Lung (tissue), 16 donors: ENCODE measurements around the gene ZFAND4. TPM values are rescaled to one million over a fixed set of nuclear protein-coding genes. Genes with fewer than 3 reads are reported as not detected.
"Not testable (repeated sequence)": the region's sequence is repeated elsewhere in the genome, so short reads cannot be mapped to it uniquely, and the experiment has no call there.

Source experiments
- ATAC-seq: fragments of 200-7000 bp; cut with Tn5 transposase; one replicate; pipeline ENCODE4 v1.9.1; 2020; ENCODE audit warnings: moderate number of reproducible peaks; ENCODE audit not compliant: insufficient read depth, low FRiP score
- DNase-seq, 3 donors: peaks; one replicate each; pipeline ENCODE4 v3.0.0-alpha.2; 2013 to 2017
- H3K27ac ChIP-seq, 2 donors: one replicate each; pipeline ENCODE4 v1.5.1; 2013; ENCODE audit warnings: mild to moderate bottlenecking in 2 of 2, moderate library complexity in 2 of 2, control low read depth in 1 of 2, inconsistent platforms in 1 of 2, low read depth in 1 of 2, low read length in 1 of 2
- H3K27me3 ChIP-seq, 3 donors: one replicate each; pipeline ENCODE4 v1.5.1; 2013; ENCODE audit warnings: low read length in 2 of 3; ENCODE audit not compliant: control insufficient read depth in 3 of 3, insufficient read depth in 3 of 3
- H3K36me3 ChIP-seq, 4 donors: one replicate each; pipeline ENCODE4 v1.5.1; 2013; ENCODE audit warnings: low read length in 4 of 4, mild to moderate bottlenecking in 1 of 4, moderate library complexity in 1 of 4; ENCODE audit not compliant: control insufficient read depth in 4 of 4, insufficient read depth in 4 of 4
- H3K4me1 ChIP-seq, 5 donors: one replicate each; pipeline ENCODE4 v1.5.1; 2013; ENCODE audit warnings: low read length in 5 of 5, mild to moderate bottlenecking in 2 of 5, moderate library complexity in 1 of 5; ENCODE audit not compliant: control insufficient read depth in 5 of 5, insufficient read depth in 5 of 5
- H3K4me3 ChIP-seq: one replicate; pipeline ENCODE4 v1.5.1; 2013; ENCODE audit warnings: mild to moderate bottlenecking, control low read depth, moderate library complexity
- H3K9ac ChIP-seq, 2 donors: one replicate each; pipeline ENCODE4 v1.5.1; 2013; ENCODE audit warnings: low read length in 2 of 2, control low read depth in 1 of 2; ENCODE audit not compliant: insufficient read depth in 1 of 2
- H3K9me3 ChIP-seq, 4 donors: one replicate each; pipeline ENCODE4 v1.5.1; 2013; ENCODE audit warnings: low read length in 3 of 4, mild to moderate bottlenecking in 1 of 4, moderate library complexity in 1 of 4; ENCODE audit not compliant: control insufficient read depth in 4 of 4, insufficient read depth in 3 of 4
- CTCF ChIP-seq: IDR thresholded peaks from 2 replicates; pipeline ENCODE4 v1.5.1; 2012; ENCODE audit warnings: mild to moderate bottlenecking; ENCODE audit errors: control extremely low read depth, extremely low read depth
- WGBS, 2 donors: extraction: QIAGEN DNeasy Blood & Tissue Kit; methylation state at CpG; one replicate each; pipeline ENCODE4 v1.1.7; 2013; 5-methylcytosine and 5-hydroxymethylcytosine counted together
- long read RNA-seq, 5 donors: transcript quantifications; one replicate each; lab custom pipeline, GENCODE V29; 2026
- polyA plus RNA-seq, 2 donors: library from polyadenylated mRNA; stranded (reverse); fragments of 200-250 nt; gene quantifications; one replicate each; pipeline ENCODE4 v1.2.1, GENCODE V29; 2013
- total RNA-seq, 2 donors: library from RNA; depleted of rRNA in 1 of 2; stranded (reverse); fragments of >200 nt in 1 of 2; gene quantifications; one replicate each; pipeline ENCODE4 v1.2.1, GENCODE V29; 2014 to 2021
- donor health status: control.
- donor health status: control.
- donor health status: Bipolar disorder and iron deficiency.
- donor health status: healthy.
- donor health status: DM: yes; HTN: yes; CAD: no.

ZFAND4 gene
- total RNA-seq (10 to 100 TPM; 17.9 to 19.1 TPM), polyA plus RNA-seq (1 to 10 TPM; 4.4 to 5.2 TPM)
- long read RNA-seq, donor 1: 0 reads
- long read RNA-seq, donor 2: 0 reads
- long read RNA-seq, donor 3: 0 reads
- long read RNA-seq, donor 4: 0 reads
- long read RNA-seq, donor 5: 0 reads

GRCh38 chr10:45672181-45673073 lies at the start of gene ZFAND4:
ZFAND4 (minus strand) TSS chr10:45672772; CDS start chr10:45663725, 9,047 bp downstream.
- H3K27me3 ChIP-seq: no peaks in the 10 kb centered on the region
- TF ChIP-seq CTCF: peak; percentile 64
- WGBS, 2 donors: 0 to 1% methylated on average over 86 to 96 of the region's 96 CpGs
- peak within 1 kb of the TSS; percentile 87 to 89 for H3K9ac ChIP-seq
- peak; percentile 99 for ATAC-seq
- H3K27ac ChIP-seq: peak within 1 kb of the TSS; percentile 96 to 98
- peaks cover 0 to 3% (median 0%) of the 10 kb centered on the region in 4 donors for H3K9me3 ChIP-seq
- H3K4me3 ChIP-seq: peak within 1 kb of the TSS; percentile 78
- DNase-seq: peak; percentile 95 to 97 (median 97)
- no peaks in the 10 kb centered on the region for H3K36me3 ChIP-seq
- peaks cover 0 to 7% (median 3%) of the 10 kb centered on the region in 5 donors for H3K4me1 ChIP-seq

- not testable (repeated sequence) for H3K4me3 ChIP-seq, H3K4me1 ChIP-seq, DNase-seq
These were observed 48.9 kb upstream of the ZFAND4 start for GRCh38 chr10:45721503-45721902.

GRCh38 chr10:45717642-45718041 lies 45.1 kb upstream of the ZFAND4 start:
- not testable (repeated sequence) for ATAC-seq, H3K4me1 ChIP-seq
- WGBS, 2 donors: 64 to 85% methylated on average over 1 of the region's 1 CpG

More at GRCh38 chr10:45721503-45721902, 48.9 kb upstream of the ZFAND4 start:
- H3K27ac ChIP-seq, H3K36me3 ChIP-seq, ATAC-seq, H3K27me3 ChIP-seq, H3K9me3 ChIP-seq, H3K9ac ChIP-seq: not testable (repeated sequence)
- WGBS, 2 donors: 65 to 86% methylated on average over 8 to 10 of the region's 10 CpGs

GRCh38 chr10:45717053-45717452 lies 44.5 kb upstream of the ZFAND4 start:
- H3K4me3 ChIP-seq, H3K4me1 ChIP-seq, H3K27ac ChIP-seq, H3K9ac ChIP-seq, ATAC-seq, DNase-seq, H3K9me3 ChIP-seq, H3K36me3 ChIP-seq, H3K27me3 ChIP-seq: not testable (repeated sequence)
- 77 to 90% methylated on average over 3 of the region's 3 CpGs for WGBS, 2 donors

More at GRCh38 chr10:45717642-45718041, 45.1 kb upstream of the ZFAND4 start:
- not testable (repeated sequence) for DNase-seq, H3K27ac ChIP-seq, H3K27me3 ChIP-seq, H3K4me3 ChIP-seq, H3K9ac ChIP-seq, H3K9me3 ChIP-seq, H3K36me3 ChIP-seq

- H3K27me3 ChIP-seq, H3K9me3 ChIP-seq, H3K9ac ChIP-seq, DNase-seq, H3K4me3 ChIP-seq, H3K4me1 ChIP-seq, H3K27ac ChIP-seq, H3K36me3 ChIP-seq, ATAC-seq: not testable (repeated sequence)
- 38 to 40% methylated on average over 2 to 3 of the region's 5 CpGs for WGBS, 2 donors
These were observed 38.7 kb upstream of the ZFAND4 start for GRCh38 chr10:45711223-45711622.

GRCh38 chr10:45710200-45710796 lies 37.7 kb upstream of the ZFAND4 start:
- not testable (repeated sequence) for ATAC-seq
- H3K27ac ChIP-seq: peak overlapping the region in 1 of 2 donors; percentile 67

GRCh38 chr10:45678467-45678866 lies 5.9 kb upstream of the ZFAND4 start:
- H3K36me3 ChIP-seq, H3K4me3 ChIP-seq, ATAC-seq, H3K4me1 ChIP-seq, H3K27me3 ChIP-seq, H3K27ac ChIP-seq, H3K9me3 ChIP-seq, DNase-seq, H3K9ac ChIP-seq: not testable (repeated sequence)
- WGBS, 2 donors: 88% methylated on average over 7 to 13 of the region's 14 CpGs

More at GRCh38 chr10:45710200-45710796, 37.7 kb upstream of the ZFAND4 start:
- not testable (repeated sequence) for H3K36me3 ChIP-seq, H3K4me3 ChIP-seq, H3K9ac ChIP-seq, H3K9me3 ChIP-seq, DNase-seq, H3K4me1 ChIP-seq, H3K27me3 ChIP-seq
- 21 to 50% methylated on average over 2 of the region's 3 CpGs for WGBS, 2 donors
